ENCODE data around the gene TMEM217. TPM values are rescaled to one million over a fixed set of nuclear protein-coding genes. Genes with fewer than 3 reads are reported as not detected.

Gene TMEM217
- total and polyA plus RNA-seq, 2 of the 8 experiments (the other 6 are each of a cell fraction or from before 2014, with no cell fraction given) = 0.60 to 1.1 TPM

DNA sequence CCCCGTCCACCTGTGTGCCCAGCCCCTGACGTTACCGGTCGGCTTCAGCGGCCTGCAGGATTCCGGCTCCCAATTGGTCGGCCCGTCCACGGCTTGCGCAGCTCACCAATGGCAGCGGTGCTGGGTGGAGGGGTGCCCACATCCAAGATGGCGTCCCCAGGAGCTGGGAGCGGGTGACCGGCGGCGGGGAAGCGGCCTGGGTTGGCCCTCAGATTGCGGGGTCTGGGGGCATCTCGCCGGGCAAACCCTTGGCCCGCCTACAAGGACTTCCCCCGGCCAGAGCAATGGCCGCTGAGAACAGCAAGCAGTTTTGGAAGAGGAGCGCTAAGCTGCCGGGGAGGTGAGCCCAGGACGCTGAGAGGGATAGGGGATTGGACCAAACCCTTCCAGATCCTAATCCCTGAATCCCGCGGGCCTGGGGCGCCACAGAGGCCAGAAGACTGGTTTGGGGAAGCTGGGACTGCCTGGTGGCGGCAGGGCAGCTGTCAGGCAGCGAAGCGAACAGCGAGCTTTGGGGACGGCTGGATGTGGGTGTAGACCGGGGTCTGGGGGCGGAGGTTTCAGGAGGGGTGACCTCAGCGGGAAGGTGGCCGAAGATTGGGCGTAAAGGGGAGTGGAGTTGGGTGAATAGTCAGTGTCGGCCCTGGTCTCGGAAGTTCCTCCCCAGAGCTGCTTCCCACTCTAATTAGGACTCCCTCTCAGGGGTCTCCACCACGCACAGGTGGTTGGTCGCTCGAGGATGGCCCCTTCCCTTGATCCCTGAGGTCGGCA, at the start of gene TMEM217, which contains the start of gene TBC1D22B (continued):
- TF ChIP-seq RAD21 (IDR thresholded peaks at IDR 0.05 in 1 of 2, conservative IDR thresholded peaks at IDR 0.05 in 1 of 2; ENCODE audit: low read depth in 2 of 2, low read length in 2 of 2) = no peak
- TF ChIP-seq RFX5 (IDR thresholded peaks at IDR 0.05; ENCODE audit: borderline replicate concordance, low read depth, low read length) = no peak
- TF ChIP-seq CBX5 (IDR thresholded peaks at IDR 0.05; ENCODE audit: low read depth, low read length) = no peak
- no peak for TF ChIP-seq POU5F1 (IDR thresholded peaks at IDR 0.05; ENCODE audit: low read depth, low read length)
- TF ChIP-seq, protein P1, sequence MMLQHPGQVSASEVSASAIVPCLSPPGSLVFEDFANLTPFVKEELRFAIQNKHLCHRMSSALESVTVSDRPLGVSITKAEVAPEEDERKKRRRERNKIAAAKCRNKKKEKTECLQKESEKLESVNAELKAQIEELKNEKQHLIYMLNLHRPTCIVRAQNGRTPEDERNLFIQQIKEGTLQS (IDR thresholded peaks at IDR 0.05; ENCODE audit: insufficient read depth, low read depth, low read length) = no peak
- peak; percentile 31; the same call in 1 of the 2 replicates for TF ChIP-seq SIX5 (IDR thresholded peaks at IDR 0.05; ENCODE audit: low read depth, low read length)
- TF ChIP-seq FOSL1 (IDR thresholded peaks at IDR 0.05; ENCODE audit: insufficient read depth, low read depth, low read length) = no peak
- TF ChIP-seq SIRT6 (IDR thresholded peaks at IDR 0.05; ENCODE audit: low read length) = no peak
- no peak for TF ChIP-seq JUN (IDR thresholded peaks at IDR 0.05; ENCODE audit: low read depth, low read length)
- TF ChIP-seq TAF1 (IDR thresholded peaks at IDR 0.05; ENCODE audit: low read depth, low read length) = peak; percentile 87
- TF ChIP-seq CEBPB (IDR thresholded peaks at IDR 0.05; ENCODE audit: low read depth, low read length) = no peak
- TF ChIP-seq, protein P2, sequence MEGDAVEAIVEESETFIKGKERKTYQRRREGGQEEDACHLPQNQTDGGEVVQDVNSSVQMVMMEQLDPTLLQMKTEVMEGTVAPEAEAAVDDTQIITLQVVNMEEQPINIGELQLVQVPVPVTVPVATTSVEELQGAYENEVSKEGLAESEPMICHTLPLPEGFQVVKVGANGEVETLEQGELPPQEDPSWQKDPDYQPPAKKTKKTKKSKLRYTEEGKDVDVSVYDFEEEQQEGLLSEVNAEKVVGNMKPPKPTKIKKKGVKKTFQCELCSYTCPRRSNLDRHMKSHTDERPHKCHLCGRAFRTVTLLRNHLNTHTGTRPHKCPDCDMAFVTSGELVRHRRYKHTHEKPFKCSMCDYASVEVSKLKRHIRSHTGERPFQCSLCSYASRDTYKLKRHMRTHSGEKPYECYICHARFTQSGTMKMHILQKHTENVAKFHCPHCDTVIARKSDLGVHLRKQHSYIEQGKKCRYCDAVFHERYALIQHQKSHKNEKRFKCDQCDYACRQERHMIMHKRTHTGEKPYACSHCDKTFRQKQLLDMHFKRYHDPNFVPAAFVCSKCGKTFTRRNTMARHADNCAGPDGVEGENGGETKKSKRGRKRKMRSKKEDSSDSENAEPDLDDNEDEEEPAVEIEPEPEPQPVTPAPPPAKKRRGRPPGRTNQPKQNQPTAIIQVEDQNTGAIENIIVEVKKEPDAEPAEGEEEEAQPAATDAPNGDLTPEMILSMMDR (IDR thresholded peaks at IDR 0.05; ENCODE audit: control extremely low read depth in 1 of 3, insufficient read depth in 1 of 3, low read depth in 1 of 3, low read length in 3 of 3) = no peak
- TF ChIP-seq POLR2A (IDR thresholded peaks at IDR 0.05; ENCODE audit: control extremely low read depth in 1 of 2, low read depth in 2 of 2, low read length in 2 of 2) = peak; percentile 31 to 62; a peak in 2 of 3 replicates
- peak; percentile 2 to 80; a peak in 2 of 4 replicates for TF ChIP-seq SIN3A (conservative IDR thresholded peaks at IDR 0.05 in 1 of 2, IDR thresholded peaks at IDR 0.05 in 1 of 2; ENCODE audit: low read depth in 1 of 2, low read length in 2 of 2)
- peak; percentile 92 for TF ChIP-seq SAP30 (IDR thresholded peaks at IDR 0.05; ENCODE audit: insufficient read depth, insufficient replicate concordance, low read length)
- TF ChIP-seq KDM1A (IDR thresholded peaks at IDR 0.05; ENCODE audit: borderline replicate concordance, low read length) = no peak
- peak; percentile 97 for TF ChIP-seq SP1 (IDR thresholded peaks at IDR 0.05; ENCODE audit: low read depth, low read length)
- no peak for TF ChIP-seq BRCA1 (IDR thresholded peaks at IDR 0.05; ENCODE audit: low read depth, low read length)
